ENCODE data around the gene ASRGL1.
"Not testable (repeated sequence)": the region's sequence is repeated elsewhere in the genome, so short reads cannot be mapped to it uniquely, and the experiment has no call there.

Gene ASRGL1

DNA sequence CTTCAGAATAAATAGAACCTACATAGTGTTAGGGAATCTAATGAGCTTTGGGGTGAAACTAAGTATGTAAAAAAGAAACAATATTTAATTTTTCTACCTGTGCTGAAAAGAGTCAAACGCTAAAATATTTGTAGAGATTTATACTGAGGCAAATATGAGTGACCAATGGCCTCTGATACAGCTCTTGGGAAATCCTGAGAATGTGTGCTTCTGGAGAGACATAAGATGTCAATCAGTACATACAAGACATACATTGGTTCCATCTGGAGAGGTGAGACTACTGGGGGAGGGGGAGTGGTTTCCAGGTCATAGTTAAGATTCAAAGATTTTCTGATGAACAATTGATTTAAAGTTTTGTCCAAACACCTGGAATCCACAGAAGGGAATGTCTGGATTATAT is 970 bp downstream of the ASRGL1 start:
- TF ChIP-seq CTCF (conservative IDR thresholded peaks at IDR 0.05; ENCODE audit: control insufficient read depth, insufficient read depth, low read depth, low read length), result no peak
- DNase-seq (ENCODE audit: low read depth), result no peak
- no peak overlapping the region for H3K4me3 ChIP-seq (ENCODE audit: control insufficient read depth, low read depth, low read length)

GRCh38 chr11:62340269-62340901 is 3.1 kb downstream of the ASRGL1 start:
- TF ChIP-seq CTCF (conservative IDR thresholded peaks at IDR 0.05; ENCODE audit: control insufficient read depth, insufficient read depth, low read depth, low read length), result peak; percentile 75
- H3K4me3 ChIP-seq (ENCODE audit: control insufficient read depth, low read depth, low read length), result no peak overlapping the region

GRCh38 chr11:62341588-62341987 is 4.3 kb downstream of the ASRGL1 start:
- no peak overlapping the region for H3K4me3 ChIP-seq (ENCODE audit: control insufficient read depth, low read depth, low read length)
- no peak for DNase-seq (ENCODE audit: low read depth)
- no peak for TF ChIP-seq CTCF (conservative IDR thresholded peaks at IDR 0.05; ENCODE audit: control insufficient read depth, insufficient read depth, low read depth, low read length)

More at GRCh38 chr11:62340269-62340901, 3.1 kb downstream of the ASRGL1 start:
- peak; percentile 53 for DNase-seq (ENCODE audit: low read depth)

DNA sequence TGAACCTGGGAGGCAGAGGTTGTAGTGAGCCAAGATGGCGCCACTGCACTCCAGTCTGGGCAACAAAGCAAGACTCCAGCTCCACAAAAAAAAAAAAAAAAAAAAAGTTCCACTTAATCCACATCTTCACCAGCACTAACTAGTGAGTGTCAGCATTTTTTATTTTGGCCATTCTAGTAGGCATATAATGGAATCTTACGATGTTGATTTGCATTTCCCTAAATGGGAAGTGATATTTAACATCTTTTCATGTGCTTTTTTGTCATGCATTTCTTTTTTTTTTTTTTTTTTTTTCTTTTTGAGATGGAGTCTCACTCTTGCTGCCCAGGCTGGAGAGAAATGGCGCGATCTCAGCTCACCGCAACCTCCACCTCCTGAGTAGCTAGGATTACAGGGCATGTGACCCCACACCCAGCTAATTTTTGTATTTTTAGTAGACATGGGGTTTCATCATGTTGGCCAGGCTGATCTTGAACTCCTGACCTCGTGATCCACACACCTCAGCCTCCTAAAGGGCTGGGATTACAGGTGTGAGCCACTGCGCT is 6.5 kb downstream of the ASRGL1 start:
- DNase-seq (ENCODE audit: low read depth); H3K4me3 ChIP-seq (ENCODE audit: control insufficient read depth, low read depth, low read length): not testable (repeated sequence)

DNA sequence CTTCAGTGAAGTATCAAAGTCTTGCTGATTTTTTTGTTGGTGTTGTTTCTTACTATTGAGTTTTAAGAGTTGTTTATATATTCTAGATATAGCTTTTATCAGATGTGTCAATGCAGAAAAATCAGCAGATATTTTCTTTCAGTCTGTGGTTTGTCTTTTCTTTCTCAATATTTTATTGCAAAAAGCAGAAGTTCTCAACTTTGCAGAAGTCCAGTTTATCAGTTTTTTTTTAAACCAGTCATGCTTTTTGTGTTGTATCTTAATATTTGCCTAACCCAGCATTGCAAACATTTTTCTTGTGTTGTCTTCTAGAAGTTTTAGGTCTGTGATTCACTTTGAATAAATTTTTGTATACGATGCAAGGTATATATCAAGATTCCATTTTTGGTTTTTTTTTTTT is 7.0 kb downstream of the ASRGL1 start:
- no peak overlapping the region for H3K4me3 ChIP-seq (ENCODE audit: control insufficient read depth, low read depth, low read length)
- no peak for DNase-seq (ENCODE audit: low read depth)
- no peak for TF ChIP-seq CTCF (conservative IDR thresholded peaks at IDR 0.05; ENCODE audit: control insufficient read depth, insufficient read depth, low read depth, low read length)

DNA sequence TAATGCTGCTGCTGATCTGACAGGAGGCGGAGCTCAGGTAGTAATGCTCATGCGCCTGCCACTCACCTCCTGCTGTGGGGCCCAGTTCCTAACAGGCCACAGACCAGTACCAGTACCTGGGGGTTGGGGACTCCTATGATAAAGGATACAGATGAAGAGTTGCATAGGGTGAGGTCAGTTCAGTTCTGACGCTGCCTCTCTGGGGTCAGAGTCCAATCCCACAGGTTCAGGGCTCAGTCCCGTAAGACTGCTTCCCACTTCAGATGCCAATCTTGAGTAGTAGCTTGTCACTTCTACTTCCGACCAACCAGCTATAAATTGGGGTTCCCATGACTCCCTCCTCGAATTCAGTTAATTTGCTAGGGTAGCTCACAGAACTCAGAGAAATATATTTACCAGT is 8.6 kb downstream of the ASRGL1 start:
- no peak for TF ChIP-seq CTCF (conservative IDR thresholded peaks at IDR 0.05; ENCODE audit: control insufficient read depth, insufficient read depth, low read depth, low read length)
- DNase-seq (ENCODE audit: low read depth), result no peak
- H3K4me3 ChIP-seq (ENCODE audit: control insufficient read depth, low read depth, low read length), result no peak overlapping the region

- H3K4me3 ChIP-seq (ENCODE audit: control insufficient read depth, low read depth, low read length), result no peak overlapping the region
- TF ChIP-seq CTCF (conservative IDR thresholded peaks at IDR 0.05; ENCODE audit: control insufficient read depth, insufficient read depth, low read depth, low read length), result no peak
- no peak for DNase-seq (ENCODE audit: low read depth)
These were observed 15.4 kb downstream of the ASRGL1 start for GRCh38 chr11:62352355-62353336.
